ENCODE results near the gene CYP2A6. TPM values are rescaled to one million over a fixed set of nuclear protein-coding genes. Genes with fewer than 3 reads are reported as not detected.
"Not testable (repeated sequence)": the region's sequence is repeated elsewhere in the genome, so short reads cannot be mapped to it uniquely, and the experiment has no call there.

The CYP2A6 gene
- polyA plus RNA-seq, 1 of the 3 experiments (the other 2 are of a cell fraction) = not detected

DNA sequence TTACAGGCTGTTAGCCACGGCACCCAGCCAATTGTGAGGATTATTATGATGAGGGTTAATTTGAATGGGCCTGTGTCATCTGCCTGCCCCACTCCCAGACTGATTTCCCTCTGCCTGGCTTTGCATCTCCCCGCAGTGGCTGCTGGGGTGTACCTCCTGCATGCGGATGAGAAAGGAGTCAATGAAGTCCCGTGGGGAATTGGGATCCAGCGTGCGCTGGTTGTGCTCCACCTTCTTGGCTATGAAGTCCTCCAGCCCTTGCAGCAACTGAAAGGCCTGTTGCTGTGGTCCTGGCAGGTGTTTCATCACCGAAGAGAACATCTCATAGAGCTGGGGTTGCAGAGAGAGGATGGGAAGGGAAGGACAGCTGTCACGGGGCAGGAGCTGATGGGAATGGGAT is 3.5 kb downstream of the CYP2A6 start:
- H3K4me3 ChIP-seq (ENCODE audit: low read depth in 2 of 2, low read length in 1 of 2); H3K4me1 ChIP-seq (ENCODE audit: control insufficient read depth in 1 of 2, insufficient read depth in 2 of 2, low read depth in 1 of 2, low read length in 1 of 2); H3K9me2 ChIP-seq; H3K36me3 ChIP-seq (replicated peaks in 1 of 2; ENCODE audit: control insufficient read depth in 1 of 2, insufficient read depth in 2 of 2, low read length in 1 of 2); DNase-seq; H3K9me3 ChIP-seq; H3K27ac ChIP-seq (ENCODE audit: low read depth in 2 of 2, low read length in 1 of 2); CTCF ChIA-PET; H3K9ac ChIP-seq; H3F3A ChIP-seq (replicated peaks; ENCODE audit: insufficient read depth); H3K79me2 ChIP-seq (ENCODE audit: insufficient read depth); H3K4me2 ChIP-seq; POLR2A ChIA-PET; H3K27me3 ChIP-seq (ENCODE audit: insufficient read depth); H4K20me1 ChIP-seq (ENCODE audit: insufficient read depth); H2AFZ ChIP-seq (ENCODE audit: low read depth): not testable (repeated sequence)
- 36% methylated on average over 8 of the region's 8 CpGs for WGBS (ENCODE audit: low lambda C conversion rate)

DNA sequence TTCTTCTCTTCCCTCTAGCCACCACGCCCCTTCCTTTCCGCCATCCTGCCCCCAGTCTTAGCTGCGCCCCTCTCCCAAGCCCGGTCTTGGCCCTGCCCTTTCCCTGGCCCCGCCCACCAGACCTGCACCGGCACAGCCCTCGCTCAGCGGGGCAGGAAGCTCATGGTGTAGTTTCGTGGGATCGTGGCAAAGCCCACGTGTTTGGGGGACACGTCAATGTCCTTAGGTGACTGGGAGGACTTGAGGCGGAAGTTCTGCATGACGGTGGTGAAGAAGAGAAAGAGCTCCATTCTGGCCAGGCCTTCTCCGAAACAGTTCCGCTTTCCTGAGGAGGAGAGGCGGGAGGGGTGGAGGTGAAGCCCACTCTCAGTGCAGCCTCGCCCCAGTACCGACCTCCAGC is 6.6 kb downstream of the CYP2A6 start:
- H3F3A ChIP-seq (replicated peaks; ENCODE audit: insufficient read depth); H2AFZ ChIP-seq (ENCODE audit: low read depth); H3K79me2 ChIP-seq (ENCODE audit: insufficient read depth); H3K9me2 ChIP-seq; H3K27ac ChIP-seq (ENCODE audit: low read depth in 2 of 2, low read length in 1 of 2); H3K9me3 ChIP-seq; H3K9ac ChIP-seq; CTCF ChIA-PET; H4K20me1 ChIP-seq (ENCODE audit: insufficient read depth); H3K4me3 ChIP-seq (ENCODE audit: low read depth in 2 of 2, low read length in 1 of 2); H3K36me3 ChIP-seq (replicated peaks in 1 of 2; ENCODE audit: control insufficient read depth in 1 of 2, insufficient read depth in 2 of 2, low read length in 1 of 2); H3K4me2 ChIP-seq; H3K27me3 ChIP-seq (ENCODE audit: insufficient read depth); H3K4me1 ChIP-seq (ENCODE audit: control insufficient read depth in 1 of 2, insufficient read depth in 2 of 2, low read depth in 1 of 2, low read length in 1 of 2); DNase-seq; POLR2A ChIA-PET: not testable (repeated sequence)
- WGBS (ENCODE audit: low lambda C conversion rate) = 31% methylated on average over 16 of the region's 19 CpGs

- POLR2A ChIA-PET; H3K9ac ChIP-seq; H4K20me1 ChIP-seq (ENCODE audit: insufficient read depth); H3F3A ChIP-seq (replicated peaks; ENCODE audit: insufficient read depth); H3K4me2 ChIP-seq; H3K79me2 ChIP-seq (ENCODE audit: insufficient read depth); H2AFZ ChIP-seq (ENCODE audit: low read depth); DNase-seq; H3K9me2 ChIP-seq; H3K27me3 ChIP-seq (ENCODE audit: insufficient read depth); H3K4me3 ChIP-seq (ENCODE audit: low read depth in 2 of 2, low read length in 1 of 2); H3K4me1 ChIP-seq (ENCODE audit: control insufficient read depth in 1 of 2, insufficient read depth in 2 of 2, low read depth in 1 of 2, low read length in 1 of 2); CTCF ChIA-PET; H3K36me3 ChIP-seq (replicated peaks in 1 of 2; ENCODE audit: control insufficient read depth in 1 of 2, insufficient read depth in 2 of 2, low read length in 1 of 2); H3K27ac ChIP-seq (ENCODE audit: low read depth in 2 of 2, low read length in 1 of 2); H3K9me3 ChIP-seq: not testable (repeated sequence)
- WGBS (ENCODE audit: low lambda C conversion rate) = 50% methylated on average over 9 of the region's 12 CpGs
Measured at GRCh38 chr19:40842997-40843652, 7.1 kb downstream of the CYP2A6 start.

DNA sequence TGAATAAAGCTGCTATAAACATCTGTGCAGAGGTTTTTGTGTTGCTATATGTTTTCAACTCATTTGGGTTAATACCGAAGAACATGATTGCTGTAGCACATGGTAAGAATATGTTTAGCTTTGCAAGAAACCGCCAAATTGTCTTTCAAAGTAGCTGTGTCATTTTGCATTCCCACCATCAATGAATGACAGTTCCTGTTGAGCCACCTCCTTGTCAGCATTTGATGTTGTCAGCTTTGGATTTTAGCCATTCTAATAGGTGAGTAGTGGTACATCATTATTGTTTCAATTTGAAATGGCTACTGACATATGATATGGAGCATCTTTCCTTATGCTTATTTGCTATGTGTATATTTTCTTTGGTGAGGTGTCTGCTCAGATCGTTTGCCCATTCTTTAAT is 8.2 kb downstream of the CYP2A6 start:
- POLR2A ChIA-PET; H3K9me3 ChIP-seq; H3K27ac ChIP-seq (ENCODE audit: low read depth in 2 of 2, low read length in 1 of 2); H3F3A ChIP-seq (replicated peaks; ENCODE audit: insufficient read depth); H3K9me2 ChIP-seq; H3K4me1 ChIP-seq (ENCODE audit: control insufficient read depth in 1 of 2, insufficient read depth in 2 of 2, low read depth in 1 of 2, low read length in 1 of 2); H4K20me1 ChIP-seq (ENCODE audit: insufficient read depth); H3K9ac ChIP-seq; H3K4me3 ChIP-seq (ENCODE audit: low read depth in 2 of 2, low read length in 1 of 2); H3K79me2 ChIP-seq (ENCODE audit: insufficient read depth); DNase-seq; CTCF ChIA-PET; H3K4me2 ChIP-seq; H2AFZ ChIP-seq (ENCODE audit: low read depth); H3K27me3 ChIP-seq (ENCODE audit: insufficient read depth); H3K36me3 ChIP-seq (replicated peaks in 1 of 2; ENCODE audit: control insufficient read depth in 1 of 2, insufficient read depth in 2 of 2, low read length in 1 of 2): not testable (repeated sequence)
- 37% methylated on average over 3 of the region's 3 CpGs for WGBS (ENCODE audit: low lambda C conversion rate)

DNA sequence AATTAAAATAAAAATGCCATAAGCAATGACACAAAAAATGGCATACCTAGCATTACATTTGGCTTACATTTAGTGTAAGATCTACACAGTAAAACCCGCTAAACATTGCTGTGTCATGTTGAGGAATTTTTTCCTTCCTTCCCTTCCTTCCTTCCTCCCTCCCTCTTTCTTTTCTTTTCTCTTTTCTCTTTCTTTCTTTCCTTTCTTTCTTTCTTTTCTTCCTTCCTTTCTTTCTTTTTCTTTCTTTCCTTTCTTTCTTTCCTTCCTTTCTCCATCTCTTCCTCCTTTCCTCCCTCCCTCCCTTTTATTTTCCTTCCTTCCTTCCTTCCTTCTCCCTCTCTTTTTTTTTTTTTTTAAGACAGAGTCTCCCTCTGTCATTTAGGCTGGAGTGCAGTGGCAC is 11.8 kb downstream of the CYP2A6 start:
- H3K9ac ChIP-seq; H3K4me3 ChIP-seq (ENCODE audit: low read depth in 2 of 2, low read length in 1 of 2); H3K4me1 ChIP-seq (ENCODE audit: control insufficient read depth in 1 of 2, insufficient read depth in 2 of 2, low read depth in 1 of 2, low read length in 1 of 2); H3K27me3 ChIP-seq (ENCODE audit: insufficient read depth); H3K27ac ChIP-seq (ENCODE audit: low read depth in 2 of 2, low read length in 1 of 2); CTCF ChIA-PET; DNase-seq; H3F3A ChIP-seq (replicated peaks; ENCODE audit: insufficient read depth); H3K9me3 ChIP-seq; H4K20me1 ChIP-seq (ENCODE audit: insufficient read depth); H3K9me2 ChIP-seq; H3K79me2 ChIP-seq (ENCODE audit: insufficient read depth); H2AFZ ChIP-seq (ENCODE audit: low read depth); POLR2A ChIA-PET; H3K4me2 ChIP-seq; H3K36me3 ChIP-seq (replicated peaks in 1 of 2; ENCODE audit: control insufficient read depth in 1 of 2, insufficient read depth in 2 of 2, low read length in 1 of 2): not testable (repeated sequence)
- 17% methylated on average over 1 of the region's 1 CpG for WGBS (ENCODE audit: low lambda C conversion rate)

Data from SK-N-SH (cell line).